HEK293T (cell line): ENCODE measurements around the gene RRP36.

ENCODE experiments used
- BHLHE40 ChIP-seq: fragments of 450-650 bp; IDR thresholded peaks from 2 replicates; pipeline ENCODE4 v1.6.1; 2016; ENCODE audit warnings: mild to moderate bottlenecking, moderate library complexity, borderline replicate concordance
- ELF4 ChIP-seq: fragments of 450-650 bp; IDR thresholded peaks from 2 replicates; pipeline ENCODE4 v1.6.1; 2017; ENCODE audit warnings: antibody characterized with exemption
- FOXK2 ChIP-seq: fragments of 450-650 bp; IDR thresholded peaks from 2 replicates; pipeline ENCODE4 v1.6.1; 2016; ENCODE audit warnings: mild to moderate bottlenecking
- FOXM1 ChIP-seq: fragments of 450-650 bp; IDR thresholded peaks from 2 replicates; pipeline ENCODE4 v1.6.1; 2017; ENCODE audit warnings: mild to moderate bottlenecking, borderline replicate concordance
- SP1 ChIP-seq: fragments of 450-650 bp; IDR thresholded peaks from 2 replicates; pipeline ENCODE4 v1.6.1; 2017
- TF ChIP-seq, protein P1 (sequence below): fragments of 450-650 bp; IDR thresholded peaks from 2 replicates; pipeline ENCODE4 v1.6.1; 2016

GRCh38 chr6:43054206-43054943 is 33.0 kb downstream of the RRP36 start:
- TF ChIP-seq SP1: no peak
- TF ChIP-seq FOXM1: no peak
- TF ChIP-seq BHLHE40: no peak
- no peak for TF ChIP-seq FOXK2
- no peak for TF ChIP-seq ELF4
- TF ChIP-seq, protein P1, sequence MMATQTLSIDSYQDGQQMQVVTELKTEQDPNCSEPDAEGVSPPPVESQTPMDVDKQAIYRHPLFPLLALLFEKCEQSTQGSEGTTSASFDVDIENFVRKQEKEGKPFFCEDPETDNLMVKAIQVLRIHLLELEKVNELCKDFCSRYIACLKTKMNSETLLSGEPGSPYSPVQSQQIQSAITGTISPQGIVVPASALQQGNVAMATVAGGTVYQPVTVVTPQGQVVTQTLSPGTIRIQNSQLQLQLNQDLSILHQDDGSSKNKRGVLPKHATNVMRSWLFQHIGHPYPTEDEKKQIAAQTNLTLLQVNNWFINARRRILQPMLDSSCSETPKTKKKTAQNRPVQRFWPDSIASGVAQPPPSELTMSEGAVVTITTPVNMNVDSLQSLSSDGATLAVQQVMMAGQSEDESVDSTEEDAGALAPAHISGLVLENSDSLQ: no peak
